ENCODE results near the gene CX3CR1.

- TF ChIP-seq EZH2 (IDR thresholded peaks at IDR 0.05; ENCODE audit: insufficient read depth, low read length): no peak
- TF ChIP-seq, protein P1, sequence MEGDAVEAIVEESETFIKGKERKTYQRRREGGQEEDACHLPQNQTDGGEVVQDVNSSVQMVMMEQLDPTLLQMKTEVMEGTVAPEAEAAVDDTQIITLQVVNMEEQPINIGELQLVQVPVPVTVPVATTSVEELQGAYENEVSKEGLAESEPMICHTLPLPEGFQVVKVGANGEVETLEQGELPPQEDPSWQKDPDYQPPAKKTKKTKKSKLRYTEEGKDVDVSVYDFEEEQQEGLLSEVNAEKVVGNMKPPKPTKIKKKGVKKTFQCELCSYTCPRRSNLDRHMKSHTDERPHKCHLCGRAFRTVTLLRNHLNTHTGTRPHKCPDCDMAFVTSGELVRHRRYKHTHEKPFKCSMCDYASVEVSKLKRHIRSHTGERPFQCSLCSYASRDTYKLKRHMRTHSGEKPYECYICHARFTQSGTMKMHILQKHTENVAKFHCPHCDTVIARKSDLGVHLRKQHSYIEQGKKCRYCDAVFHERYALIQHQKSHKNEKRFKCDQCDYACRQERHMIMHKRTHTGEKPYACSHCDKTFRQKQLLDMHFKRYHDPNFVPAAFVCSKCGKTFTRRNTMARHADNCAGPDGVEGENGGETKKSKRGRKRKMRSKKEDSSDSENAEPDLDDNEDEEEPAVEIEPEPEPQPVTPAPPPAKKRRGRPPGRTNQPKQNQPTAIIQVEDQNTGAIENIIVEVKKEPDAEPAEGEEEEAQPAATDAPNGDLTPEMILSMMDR (IDR thresholded peaks at IDR 0.05; ENCODE audit: insufficient read depth, low read depth, low read length): no peak
Observed at GRCh38 chr3:39322936-39323335, 43.1 kb upstream of the CX3CR1 start.

All from astrocyte (in vitro differentiated cells and primary cell).